PC-3 (cell line): Measurements from ENCODE around the gene NR2F2. TPM values are rescaled to one million over a fixed set of nuclear protein-coding genes. Genes with fewer than 3 reads are reported as not detected.

Experiments
- ATAC-seq: fragments of 200-7000 bp; cut with Tn5 transposase; 2 replicates; pipeline ENCODE4 v1.9.1; 2020; ENCODE audit warnings: mild to moderate bottlenecking, moderate library complexity
- BruUV-seq: library from RNA; stranded (reverse); fragments of 400-500 nt; replicated peaks from 2 replicates; lab custom pipeline; 2021; lab: Mats Ljungman, UMichigan
- CTCF ChIA-PET: fragments of 300-600 bp; sonication (Branson Sonifier 250); formaldehyde crosslinking; loops from one replicate; lab custom pipeline; 2022; ENCODE audit warnings: antibody characterized with exemption; lab: Charles Lee
- POLR2A ChIA-PET: fragments of 300-600 bp; sonication (Branson Sonifier 250); formaldehyde crosslinking; loops from one replicate; lab custom pipeline; 2022; ENCODE audit warnings: antibody characterized with exemption; ENCODE audit not compliant: unreplicated experiment; lab: Charles Lee
- DNase-seq: peaks from one replicate; pipeline ENCODE4 v3.0.0-alpha.2; 2015
- H2AFZ ChIP-seq: fragments of 300-600 bp; sonication (generic); 2 replicates; pipeline ENCODE4 v1.6.0; 2016; ENCODE audit warnings: antibody characterized with exemption, low read length
- H3F3A ChIP-seq: fragments of 300-600 bp; sonication (generic); one replicate; pipeline ENCODE4 v1.6.0; 2017; ENCODE audit warnings: antibody characterized with exemption, low read length, control low read depth, mild to moderate bottlenecking; ENCODE audit not compliant: unreplicated experiment
- H3K27ac ChIP-seq: fragments of 300-600 bp; sonication (generic); 2 replicates; pipeline ENCODE4 v1.5.1; 2016; ENCODE audit warnings: mild to moderate bottlenecking, low read length
- H3K27me3 ChIP-seq: fragments of 300-600 bp; sonication (generic); 2 replicates; pipeline ENCODE4 v1.6.1; 2016; ENCODE audit warnings: low read length, mixed read lengths
- H3K36me3 ChIP-seq: fragments of 300-600 bp; sonication (generic); 2 replicates; pipeline ENCODE4 v1.6.1; 2016; ENCODE audit warnings: low read depth, mixed run types, low read length, mixed read lengths
- H3K4me1 ChIP-seq: fragments of 300-600 bp; sonication (generic); 2 replicates; pipeline ENCODE4 v1.5.1; 2016; ENCODE audit warnings: low read length; ENCODE audit not compliant: insufficient read depth
- H3K4me2 ChIP-seq: fragments of 300-600 bp; sonication (generic); 2 replicates; pipeline ENCODE4 v1.6.0; 2016; ENCODE audit warnings: low read length
- H3K4me3 ChIP-seq: fragments of 300-600 bp; sonication (generic); 2 replicates; pipeline ENCODE4 v1.5.1; 2016; ENCODE audit warnings: mild to moderate bottlenecking, low read length, mixed read lengths
- H3K79me2 ChIP-seq: fragments of 300-600 bp; sonication (generic); 2 replicates; pipeline ENCODE4 v1.6.1; 2017; ENCODE audit warnings: low read length, mixed read lengths
- H3K9ac ChIP-seq: fragments of 300-600 bp; sonication (generic); 2 replicates; pipeline ENCODE4 v1.6.0; 2016; ENCODE audit warnings: mild to moderate bottlenecking, low read length
- H3K9me2 ChIP-seq: fragments of 300-600 bp; sonication (generic); replicated peaks from 2 replicates; pipeline ENCODE4 v1.6.1; 2016; ENCODE audit warnings: mixed run types, low read length, mixed read lengths
- H3K9me3 ChIP-seq: fragments of 300-600 bp; sonication (generic); 2 replicates; pipeline ENCODE4 v1.6.1; 2016; ENCODE audit warnings: low read length, mixed read lengths
- H4K20me1 ChIP-seq: fragments of 300-600 bp; sonication (generic); 2 replicates; pipeline ENCODE4 v1.6.1; 2016; ENCODE audit warnings: low read length, mixed read lengths
- CTCF ChIP-seq: fragments of 300-600 bp; sonication (generic); conservative IDR thresholded peaks from 2 replicates; pipeline ENCODE4 v1.5.1; 2017; ENCODE audit warnings: antibody characterized with exemption, low read depth, mild to moderate bottlenecking, low read length
- EZH2 ChIP-seq: fragments of 300-600 bp; sonication (generic); IDR thresholded peaks from one replicate; pipeline ENCODE4 v1.6.1; 2017; ENCODE audit warnings: antibody characterized with exemption, mild to moderate bottlenecking, low read length; ENCODE audit not compliant: unreplicated experiment
- EZH2phosphoT487 ChIP-seq: fragments of 300-600 bp; sonication (generic); IDR thresholded peaks from 2 replicates; pipeline ENCODE4 v1.6.1; 2018; ENCODE audit warnings: mild to moderate bottlenecking, antibody characterized with exemption, low read length, borderline replicate concordance
- intact Hi-C: fragments of 100-400 bp; cut with micrococcal nuclease; formaldehyde crosslinking; loops from 2 replicates; pipeline ENCODE4 v1.9.0; 2023
- total RNA-seq: library from RNA; depleted of rRNA; stranded (reverse); fragments of >200 nt; gene quantifications from 2 replicates; pipeline ENCODE4 v1.2.3, GENCODE V29; 2014

The NR2F2 gene
- total RNA-seq, 1 experiment from 2014 or later = 19.6 TPM

- Histone ChIP-seq H3K27ac (no peak overlapping the region), H3K79me2 (no peaks in the 10 kb centered on the region), H3K9ac (no peak overlapping the region), H4K20me1 (no peaks in the 10 kb centered on the region), H3F3A (no peaks in the 10 kb centered on the region), H3K27me3 (no peaks in the 10 kb centered on the region), H3K4me3 (no peak overlapping the region), H3K36me3 (no peaks in the 10 kb centered on the region), H3K4me1 (no peaks in the 10 kb centered on the region), H3K9me2 (no peaks in the 10 kb centered on the region), H3K9me3 (no peaks in the 10 kb centered on the region), H3K4me2 (no peak overlapping the region), H2AFZ (no peak overlapping the region)
- TF ChIP-seq EZH2phosphoT487 = no peak
- TF ChIP-seq CTCF = no peak
- TF ChIP-seq EZH2 = no peak
- ChIA-PET POLR2A (no interaction called here), CTCF (no interaction called here)
- ATAC-seq (no peak), DNase-seq (no peak)
- intact Hi-C loops = no loop called here
- BruUV-seq = no TSS peak
Measured at GRCh38 chr15:96362755-96363651, 32.5 kb downstream of the NR2F2 start.

GRCh38 chr15:96363707-96364106 is 33.2 kb downstream of the NR2F2 start:
- Histone ChIP-seq H3F3A (no peaks in the 10 kb centered on the region), H3K27me3 (no peaks in the 10 kb centered on the region), H3K9ac (no peak overlapping the region), H3K36me3 (no peaks in the 10 kb centered on the region), H3K27ac (no peak overlapping the region), H3K4me2 (no peak overlapping the region), H3K4me3 (no peak overlapping the region), H3K9me2 (no peaks in the 10 kb centered on the region), H2AFZ (no peak overlapping the region), H4K20me1 (no peaks in the 10 kb centered on the region), H3K4me1 (no peaks in the 10 kb centered on the region), H3K9me3 (no peaks in the 10 kb centered on the region), H3K79me2 (no peaks in the 10 kb centered on the region)
- ChIA-PET CTCF (no interaction called here), POLR2A (no interaction called here)
- intact Hi-C loops = no loop called here
- DNase-seq = no peak
- TF ChIP-seq EZH2 = no peak
- TF ChIP-seq EZH2phosphoT487 = no peak
- no peak for TF ChIP-seq CTCF
- no TSS peak for BruUV-seq
- ATAC-seq = no peak
